Hindlimb muscle (tissue), 1 donor: ENCODE results near the gene COPS6. TPM values are rescaled to one million over a fixed set of nuclear protein-coding genes. Genes with fewer than 3 reads are reported as not detected.
A peak's percentile ranks its signal among the peaks of the same experiment; 100 is the strongest.
"Not testable (repeated sequence)": the region's sequence is repeated elsewhere in the genome, so short reads cannot be mapped to it uniquely, and the experiment has no call there.

Source experiments
- DNase-seq: peaks from one replicate; pipeline ENCODE4 v3.0.0-alpha.2; 2013
- polyA plus RNA-seq: library from polyadenylated mRNA; unstranded; fragments of 120-200 nt; gene quantifications from one replicate; pipeline ENCODE4 v1.2.1, GENCODE V29; 2013; ENCODE audit not compliant: insufficient read length

COPS6 gene
- polyA plus RNA-seq, 1 donor: 92.1 TPM

DNA sequence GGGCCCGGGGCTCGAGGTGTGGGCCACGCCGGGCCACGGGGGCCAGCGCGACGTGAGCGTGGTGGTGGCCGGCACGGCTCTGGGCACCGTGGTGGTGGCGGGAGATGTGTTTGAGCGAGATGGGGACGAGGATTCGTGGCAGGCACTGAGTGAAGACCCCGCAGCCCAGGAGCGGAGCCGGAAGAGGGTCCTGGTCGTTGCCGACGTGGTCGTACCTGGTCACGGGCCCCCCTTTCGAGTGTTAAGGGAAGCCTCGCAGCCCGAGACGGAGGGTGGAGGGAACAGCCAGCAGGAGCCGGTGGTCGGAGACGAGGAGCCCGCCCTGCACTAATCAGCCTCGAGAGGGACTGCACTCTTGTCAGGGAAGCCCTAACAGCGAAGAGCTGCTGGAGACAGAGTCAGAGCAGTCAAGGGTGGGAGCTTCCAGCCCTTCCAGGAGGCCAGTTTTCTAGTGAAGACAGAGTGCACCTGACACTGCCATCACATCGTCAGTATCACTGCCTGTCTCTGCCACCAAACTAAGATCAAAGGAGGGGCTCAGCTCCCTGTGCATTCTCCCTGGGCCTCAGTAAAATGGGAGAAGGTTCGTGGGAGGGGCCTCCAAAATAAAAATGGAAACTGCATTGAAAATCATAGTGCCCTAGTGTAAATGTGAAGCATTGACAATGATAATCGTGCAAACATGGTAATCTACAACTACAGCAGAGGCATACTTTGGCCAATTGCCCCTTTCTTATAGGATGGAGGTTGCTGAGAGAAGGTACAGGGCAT lies 39.3 kb downstream of the COPS6 start:
- peak; percentile 32 for DNase-seq

DNA sequence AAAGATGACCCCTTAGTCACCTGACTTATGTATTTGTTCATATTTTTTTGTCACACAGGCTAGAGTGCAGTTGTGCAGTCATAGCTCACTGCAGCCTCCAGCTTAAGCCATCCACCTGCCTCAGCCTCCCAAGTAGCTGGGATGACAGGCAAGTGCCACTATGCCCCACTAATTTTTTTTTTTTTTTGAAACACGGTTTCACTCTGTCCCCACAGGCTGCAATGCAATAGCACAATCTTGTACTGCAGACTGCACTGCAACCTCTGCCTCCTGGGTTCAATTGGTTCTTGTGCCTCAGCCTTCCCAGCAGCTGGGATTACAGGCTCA lies 39.8 kb downstream of the COPS6 start:
- DNase-seq: no peak

DNA sequence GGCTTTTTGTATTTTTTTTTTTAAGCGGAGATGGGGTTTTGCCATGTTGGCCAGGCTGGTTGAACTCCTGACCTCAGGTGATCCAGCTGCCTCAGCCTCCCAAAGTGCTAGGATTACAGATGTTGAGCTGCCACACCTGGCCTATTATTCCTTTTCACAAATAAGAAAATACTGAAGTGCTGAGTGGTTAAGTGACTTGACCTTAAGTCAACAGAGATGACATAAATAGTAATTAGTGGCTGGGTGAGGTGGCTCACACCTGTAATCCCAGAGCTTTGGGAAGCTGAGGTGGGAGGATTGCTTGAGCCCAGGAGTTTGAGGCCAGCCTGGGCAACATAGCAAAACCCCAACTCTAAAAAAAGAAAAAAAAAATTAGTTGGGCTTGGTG lies 41.4 kb downstream of the COPS6 start:
- DNase-seq: not testable (repeated sequence)

- DNase-seq: peak; percentile 73
Observed at GRCh38 chr7:100130608-100131453, 42.1 kb downstream of the COPS6 start.

DNA sequence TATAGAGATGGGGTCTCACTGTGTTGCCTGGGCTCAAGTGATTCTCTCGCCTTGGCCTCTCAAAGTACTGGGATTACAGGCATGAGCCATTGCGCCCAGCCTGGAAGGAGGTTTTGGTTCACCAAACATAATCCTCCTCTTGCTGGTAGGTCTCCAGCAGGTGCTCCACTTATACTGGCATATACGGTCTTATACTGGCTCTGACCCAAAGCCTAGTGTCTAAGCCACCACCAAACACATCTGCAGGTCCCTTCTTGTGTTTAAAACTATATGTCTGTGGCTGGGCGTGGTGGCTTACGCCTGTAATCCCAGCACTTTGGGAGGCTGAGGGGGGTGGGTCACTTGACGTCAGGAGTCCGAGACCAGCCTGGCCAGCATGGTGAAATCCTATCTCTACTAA lies 43.4 kb downstream of the COPS6 start:
- no peak for DNase-seq

GRCh38 chr7:100132697-100133151 lies 44.0 kb downstream of the COPS6 start:
- DNase-seq: peak; percentile 53

GRCh38 chr7:100137851-100138760 lies 49.3 kb downstream of the COPS6 start:
- no peak for DNase-seq

DNA sequence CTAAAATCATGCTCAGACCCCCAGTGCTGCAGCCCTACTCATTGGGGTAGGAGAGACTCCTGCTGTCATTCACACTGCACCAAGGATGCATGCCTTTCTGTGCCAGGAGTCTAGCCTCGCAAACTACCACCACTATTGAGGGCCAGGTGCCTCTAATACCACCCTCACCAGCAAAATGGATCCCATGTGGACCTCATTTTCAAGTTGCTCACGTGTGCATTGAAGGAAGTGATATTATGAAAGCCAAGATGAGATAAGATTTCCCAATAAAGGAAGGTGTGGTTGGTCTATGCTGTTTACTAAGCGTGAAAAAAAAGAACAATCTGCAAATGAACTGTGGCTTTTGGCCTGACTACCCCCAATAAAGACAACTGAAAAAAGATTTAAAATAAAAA lies 52.8 kb downstream of the COPS6 start:
- no peak for DNase-seq

Other genes starting within 250 kb of the COPS6 start
- not detected for gene OR2AE1, start 211.9 kb upstream of the COPS6 start, polyA plus RNA-seq
- gene TRIM4, start 169.4 kb upstream of the COPS6 start, polyA plus RNA-seq: 17.5 TPM
- gene GJC3, start 159.3 kb upstream of the COPS6 start, polyA plus RNA-seq: 0.70 TPM
- gene AZGP1, start 112.9 kb upstream of the COPS6 start, polyA plus RNA-seq: 1.2 TPM
- gene ZKSCAN1, start 73.4 kb upstream of the COPS6 start, polyA plus RNA-seq: 28.9 TPM
- 12.4 TPM for gene ZSCAN21, start 39.2 kb upstream of the COPS6 start, polyA plus RNA-seq
- gene ZNF3, start 7.2 kb upstream of the COPS6 start, polyA plus RNA-seq: 29.8 TPM
- gene MCM7, start 12.4 kb downstream of the COPS6 start, polyA plus RNA-seq: 76.6 TPM
- gene AP4M1, start 12.7 kb downstream of the COPS6 start, polyA plus RNA-seq: 23.9 TPM
- 39.0 TPM for gene TAF6, start 30.4 kb downstream of the COPS6 start, polyA plus RNA-seq
- gene CNPY4, start 30.7 kb downstream of the COPS6 start, polyA plus RNA-seq: 29.7 TPM
- 1.5 TPM for gene MBLAC1, start 38.0 kb downstream of the COPS6 start, polyA plus RNA-seq
- gene LAMTOR4, start 59.9 kb downstream of the COPS6 start, polyA plus RNA-seq: 59.5 TPM
- gene TRAPPC14, start 69.8 kb downstream of the COPS6 start, polyA plus RNA-seq: 12.1 TPM
- 12.8 TPM for gene GAL3ST4, start 79.6 kb downstream of the COPS6 start, polyA plus RNA-seq
- 10.1 TPM for gene GPC2, start 88.4 kb downstream of the COPS6 start, polyA plus RNA-seq
- gene STAG3, start 88.9 kb downstream of the COPS6 start, polyA plus RNA-seq: 25.7 TPM
- gene PVRIG, start 131.0 kb downstream of the COPS6 start, polyA plus RNA-seq: 10.1 TPM
- 6.3 TPM for gene SPDYE3, start 218.7 kb downstream of the COPS6 start, polyA plus RNA-seq